AG10803 (cell line): Measurements from ENCODE around the gene SPRYD4.
"Not testable (repeated sequence)": the region's sequence is repeated elsewhere in the genome, so short reads cannot be mapped to it uniquely, and the experiment has no call there.

Experiments used
- DNase-seq: peaks from one replicate; pipeline ENCODE4 v3.0.0; 2010; ENCODE audit warnings: low read depth
- H3K4me3 ChIP-seq: 2 replicates; pipeline ENCODE4 v1.5.1; 2011; ENCODE audit warnings: mild to moderate bottlenecking, low read length, control low read depth
- TF ChIP-seq, protein P1 (sequence below): conservative IDR thresholded peaks from 2 replicates; pipeline ENCODE4 v1.5.1; 2011; ENCODE audit warnings: mild to moderate bottlenecking, low read length, control low read depth, inconsistent platforms

The SPRYD4 gene

GRCh38 chr12:56488041-56488955, 19.9 kb downstream of the SPRYD4 start, which contains the start of gene GLS2:
GLS2 (minus strand) TSS chr12:56488161; CDS start chr12:56488118, 43 bp downstream.
- peak; percentile 70 for DNase-seq
- TF ChIP-seq, protein P1, sequence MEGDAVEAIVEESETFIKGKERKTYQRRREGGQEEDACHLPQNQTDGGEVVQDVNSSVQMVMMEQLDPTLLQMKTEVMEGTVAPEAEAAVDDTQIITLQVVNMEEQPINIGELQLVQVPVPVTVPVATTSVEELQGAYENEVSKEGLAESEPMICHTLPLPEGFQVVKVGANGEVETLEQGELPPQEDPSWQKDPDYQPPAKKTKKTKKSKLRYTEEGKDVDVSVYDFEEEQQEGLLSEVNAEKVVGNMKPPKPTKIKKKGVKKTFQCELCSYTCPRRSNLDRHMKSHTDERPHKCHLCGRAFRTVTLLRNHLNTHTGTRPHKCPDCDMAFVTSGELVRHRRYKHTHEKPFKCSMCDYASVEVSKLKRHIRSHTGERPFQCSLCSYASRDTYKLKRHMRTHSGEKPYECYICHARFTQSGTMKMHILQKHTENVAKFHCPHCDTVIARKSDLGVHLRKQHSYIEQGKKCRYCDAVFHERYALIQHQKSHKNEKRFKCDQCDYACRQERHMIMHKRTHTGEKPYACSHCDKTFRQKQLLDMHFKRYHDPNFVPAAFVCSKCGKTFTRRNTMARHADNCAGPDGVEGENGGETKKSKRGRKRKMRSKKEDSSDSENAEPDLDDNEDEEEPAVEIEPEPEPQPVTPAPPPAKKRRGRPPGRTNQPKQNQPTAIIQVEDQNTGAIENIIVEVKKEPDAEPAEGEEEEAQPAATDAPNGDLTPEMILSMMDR, result no peak
- peak within 1 kb of the TSS; percentile 61 for H3K4me3 ChIP-seq

GRCh38 chr12:56490360-56490759, 22.0 kb downstream of the SPRYD4 start:
- DNase-seq, result no peak
- TF ChIP-seq, protein P1, result no peak
- no peak overlapping the region for H3K4me3 ChIP-seq

DNA sequence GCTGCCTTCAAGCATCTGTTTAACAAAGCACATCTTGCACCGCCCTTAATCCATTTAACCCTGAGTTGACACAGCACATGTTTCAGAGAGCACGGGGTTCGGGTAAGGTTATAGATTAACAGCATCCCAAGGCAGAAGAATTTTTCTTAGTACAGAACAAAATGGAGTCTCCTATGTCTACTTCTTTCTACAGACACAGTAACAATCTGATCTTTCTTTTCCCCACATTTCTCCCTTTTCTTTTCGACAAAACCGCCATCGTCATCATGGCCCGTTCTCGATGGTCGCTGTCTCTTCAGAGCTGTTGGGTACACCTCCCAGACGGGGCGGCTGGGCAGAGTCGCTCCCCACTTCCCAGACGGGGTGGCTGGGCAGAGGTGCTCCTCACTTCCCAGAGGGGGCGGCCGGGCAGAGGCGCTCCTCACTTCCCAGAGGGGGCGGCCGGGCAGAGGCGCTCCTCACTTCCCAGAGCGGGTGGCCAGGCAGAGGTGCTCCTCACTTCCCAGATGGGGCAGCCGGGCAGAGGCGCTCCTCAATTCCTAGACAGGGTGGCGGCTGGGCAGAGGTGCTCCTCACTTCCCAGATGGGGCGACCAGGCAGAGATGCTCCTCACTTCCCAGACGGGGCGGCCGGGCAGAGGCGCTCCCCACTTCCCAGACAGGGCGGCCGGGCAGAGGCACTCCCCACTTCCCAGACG, 25.2 kb downstream of the SPRYD4 start:
- not testable (repeated sequence) for DNase-seq

GRCh38 chr12:56494106-56494415, 25.7 kb downstream of the SPRYD4 start:
- not testable (repeated sequence) for H3K4me3 ChIP-seq, DNase-seq

More for the DNA sequence above, 25.2 kb downstream of the SPRYD4 start:
- H3K4me3 ChIP-seq, result not testable (repeated sequence)

DNA sequence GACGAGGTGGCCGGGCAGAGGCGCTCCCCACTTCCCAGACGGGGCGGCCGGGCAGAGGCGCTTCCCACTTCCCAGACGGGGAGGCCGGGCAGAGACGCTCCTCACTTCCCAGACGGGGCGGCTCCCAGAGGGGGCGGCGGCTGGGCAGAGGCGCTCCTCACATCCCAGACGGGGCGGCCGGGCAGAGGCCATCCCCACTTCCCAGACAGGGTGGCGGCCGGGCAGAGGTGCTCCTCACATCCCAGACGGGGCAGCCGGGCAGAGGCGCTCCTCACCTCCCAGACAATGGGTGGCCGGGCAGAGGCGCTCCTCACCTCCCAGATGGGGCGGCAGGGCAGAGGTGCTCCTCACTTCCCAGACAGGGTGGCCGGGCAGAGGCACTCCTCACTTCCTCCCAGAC, 26.1 kb downstream of the SPRYD4 start:
- not testable (repeated sequence) for H3K4me3 ChIP-seq, DNase-seq

DNA sequence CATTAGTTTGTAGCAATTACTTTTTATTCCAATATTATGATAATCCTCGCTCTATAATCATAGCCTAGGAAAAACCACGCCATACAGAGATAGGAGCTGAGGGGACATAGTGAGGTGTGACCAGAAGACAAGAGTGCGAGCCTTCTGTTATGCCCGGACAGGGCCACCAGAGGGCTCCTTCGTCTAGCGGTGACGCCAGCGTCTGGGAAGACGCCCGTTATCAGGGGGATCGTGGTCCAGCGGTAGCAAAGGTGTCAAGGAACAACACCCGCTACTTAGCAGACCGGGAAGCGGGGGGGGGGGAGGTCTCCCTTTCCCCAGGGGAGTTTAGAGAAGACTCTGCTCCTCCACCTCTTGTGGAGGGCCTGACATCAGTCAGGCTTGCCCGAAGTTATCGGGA, 28.3 kb downstream of the SPRYD4 start:
- H3K4me3 ChIP-seq, result peak overlapping the region; percentile 20
- TF ChIP-seq, protein P1, result peak; percentile 41
- DNase-seq, result peak; percentile 20

- DNase-seq, H3K4me3 ChIP-seq: not testable (repeated sequence)
These were observed 29.9 kb downstream of the SPRYD4 start for GRCh38 chr12:56498126-56498902.

DNA sequence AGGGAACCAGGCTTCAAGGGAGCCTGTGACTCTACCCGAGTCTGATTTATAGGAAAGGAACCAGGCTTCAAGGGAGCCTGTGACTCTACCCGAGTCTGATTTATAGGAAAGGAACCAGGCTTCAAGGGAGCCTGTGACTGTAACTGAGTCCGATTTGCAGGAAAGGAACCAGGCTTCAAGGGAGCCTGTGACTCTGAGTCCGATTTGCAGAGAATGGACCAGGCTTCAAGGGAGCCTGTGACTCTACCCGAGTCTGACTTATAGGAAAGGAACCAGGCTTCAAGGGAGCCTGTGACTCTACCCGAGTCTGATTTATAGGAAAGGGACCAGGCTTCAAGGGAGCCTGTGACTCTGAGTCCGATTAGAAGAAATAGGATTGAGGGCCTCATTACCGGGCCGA, 31.1 kb downstream of the SPRYD4 start:
- DNase-seq, H3K4me3 ChIP-seq: not testable (repeated sequence)

DNA sequence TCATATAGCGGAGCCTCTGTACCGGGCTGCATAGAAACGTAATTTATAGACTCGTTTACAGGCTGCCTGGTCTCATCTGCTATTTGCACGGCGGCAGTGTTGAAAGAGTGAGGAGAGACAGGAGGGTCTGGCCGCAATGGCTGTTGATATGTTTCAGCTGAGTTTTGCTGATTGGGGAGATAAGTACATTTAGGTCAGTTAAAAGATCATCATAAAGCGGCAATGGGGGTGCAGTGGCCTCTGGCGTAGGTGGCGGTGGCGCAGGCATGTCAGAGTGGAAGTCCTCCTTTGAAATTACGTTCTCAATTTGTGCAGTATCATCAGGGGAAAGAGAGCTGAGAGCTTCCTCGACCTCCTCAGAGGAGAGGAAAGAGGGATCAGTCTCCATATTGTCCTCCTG, 31.5 kb downstream of the SPRYD4 start:
- H3K4me3 ChIP-seq, DNase-seq: not testable (repeated sequence)

- TF ChIP-seq, protein P1, result no peak
- no peak overlapping the region for H3K4me3 ChIP-seq
- DNase-seq, result no peak
These were observed 42.4 kb downstream of the SPRYD4 start for GRCh38 chr12:56510786-56511185.

DNA sequence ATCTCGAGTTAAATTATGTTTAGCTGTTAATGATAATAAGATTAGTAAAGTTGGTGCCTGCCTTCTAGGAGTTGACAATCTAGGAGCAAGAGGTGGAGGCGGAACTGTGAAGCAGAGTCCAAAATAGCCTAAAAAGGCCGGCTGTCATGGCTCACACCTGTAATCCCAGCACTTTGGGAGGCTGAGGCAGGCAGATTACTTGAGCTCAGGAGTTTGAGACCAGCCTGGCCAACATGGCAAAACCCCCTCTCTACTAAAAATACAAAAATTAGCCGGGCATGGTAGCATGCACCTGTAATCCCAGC, 45.6 kb downstream of the SPRYD4 start:
- DNase-seq, H3K4me3 ChIP-seq: not testable (repeated sequence)
